SK-N-SH (cell line): ENCODE data around the gene GPAT2. TPM values are rescaled to one million over a fixed set of nuclear protein-coding genes. Genes with fewer than 3 reads are reported as not detected.
A peak's percentile ranks its signal among the peaks of the same experiment; 100 is the strongest.
"Not testable (repeated sequence)": the region's sequence is repeated elsewhere in the genome, so short reads cannot be mapped to it uniquely, and the experiment has no call there.

Source experiments
- CTCF ChIA-PET: fragments of 300-600, 350-600 bp; formaldehyde crosslinking; extraction: SDS; loops from one replicate; lab custom pipeline; 2021; lab: Yijun Ruan, JAX
- POLR2A ChIA-PET: fragments of 350-600 bp; sonication (Branson Sonifier 250); formaldehyde crosslinking; extraction: SDS; loops from one replicate; lab custom pipeline; 2020; ENCODE audit warnings: antibody characterized with exemption, inconsistent platforms; lab: Yijun Ruan, JAX
- DNase-seq: peaks from one replicate; pipeline ENCODE4 v3.0.0; 2012
- H2AFZ ChIP-seq: fragments of 200-600 bp; sonication (generic); 2 replicates; pipeline ENCODE4 v1.8.1; 2016; ENCODE audit warnings: antibody characterized with exemption, mild to moderate bottlenecking, low read depth
- H3F3A ChIP-seq: fragments of 200-600 bp; sonication (generic); replicated peaks from 2 replicates; pipeline ENCODE3; 2016; ENCODE audit warnings: antibody characterized with exemption, mild to moderate bottlenecking; ENCODE audit not compliant: insufficient read depth
- H3K27ac ChIP-seq, 2 experiments: fragments of 200-500 bp in 1 of 2; fragments of 200-600 bp in 1 of 2; sonication (Bioruptor generic) in 1 of 2; sonication (generic), shearing (Covaris generic) in 1 of 2; 2 replicates each; pipeline versions ENCODE4 v1.5.1 to v1.6.1; 2014 to 2016; ENCODE audit warnings: low read depth in 2 of 2, inconsistent platforms in 1 of 2, low read length in 1 of 2, mild to moderate bottlenecking in 1 of 2, mixed read lengths in 1 of 2
- H3K27me3 ChIP-seq: fragments of 200-600 bp; sonication (generic), shearing (Covaris generic); 2 replicates; pipeline ENCODE4 v1.6.1; 2016; ENCODE audit warnings: mixed run types; ENCODE audit not compliant: insufficient read depth
- H3K36me3 ChIP-seq, 2 experiments: fragments of 200-500 bp in 1 of 2; fragments of 200-600 bp in 1 of 2; sonication (Bioruptor generic) in 1 of 2; sonication (generic) in 1 of 2; replicated peaks in 1 of 2; 2 replicates each; pipeline versions ENCODE3 to v1.5.1; 2014 to 2016; ENCODE audit warnings: low read length in 1 of 2, mild to moderate bottlenecking in 1 of 2; ENCODE audit not compliant: insufficient read depth in 2 of 2, control insufficient read depth in 1 of 2
- H3K4me1 ChIP-seq, 2 experiments: fragments of 200-500 bp in 1 of 2; fragments of 200-600 bp in 1 of 2; sonication (Bioruptor generic) in 1 of 2; sonication (generic), shearing (Covaris generic) in 1 of 2; 2 replicates each; pipeline versions ENCODE4 v1.5.1 to v1.6.1; 2014 to 2016; ENCODE audit warnings: low read depth in 1 of 2, low read length in 1 of 2, mixed run types in 1 of 2; ENCODE audit not compliant: insufficient read depth in 2 of 2, control insufficient read depth in 1 of 2
- H3K4me2 ChIP-seq: fragments of 200-600 bp; sonication (generic), shearing (Covaris generic); 2 replicates; pipeline ENCODE4 v1.6.1; 2017; ENCODE audit warnings: mixed run types
- H3K4me3 ChIP-seq, 2 experiments: fragments of 200-500 bp in 1 of 2; fragments of 200-600 bp in 1 of 2; sonication (Bioruptor generic) in 1 of 2; sonication (generic), shearing (Covaris generic) in 1 of 2; 2 replicates each; pipeline versions ENCODE4 v1.5.1 to v1.8.1; 2014 to 2016; ENCODE audit warnings: low read depth in 2 of 2, inconsistent platforms in 1 of 2, low read length in 1 of 2, mild to moderate bottlenecking in 1 of 2, mixed read lengths in 1 of 2, moderate library complexity in 1 of 2
- H3K79me2 ChIP-seq: fragments of 200-600 bp; sonication (generic); 2 replicates; pipeline ENCODE4 v1.8.1; 2017; ENCODE audit warnings: mild to moderate bottlenecking; ENCODE audit not compliant: insufficient read depth
- H3K9ac ChIP-seq: fragments of 200-600 bp; sonication (generic); 2 replicates; pipeline ENCODE4 v1.6.1; 2017; ENCODE audit warnings: mixed run types
- H3K9me2 ChIP-seq: fragments of 200-600 bp; sonication (generic); 2 replicates; pipeline ENCODE4 v1.6.1; 2017; ENCODE audit warnings: mixed run types
- H3K9me3 ChIP-seq: fragments of 200-600 bp; sonication (generic); 2 replicates; pipeline ENCODE4 v1.6.1; 2017; ENCODE audit warnings: mixed run types, mild to moderate bottlenecking, moderate library complexity
- H4K20me1 ChIP-seq: fragments of 200-600 bp; sonication (generic); 2 replicates; pipeline ENCODE4 v1.6.1; 2017; ENCODE audit warnings: mild to moderate bottlenecking, mixed run types; ENCODE audit not compliant: insufficient read depth
- RAD21 ChIP-seq: IDR thresholded peaks from 2 replicates; pipeline ENCODE4 v1.6.1; 2012; ENCODE audit warnings: mild to moderate bottlenecking, low read length
- SMC3 ChIP-seq: IDR thresholded peaks from 2 replicates; pipeline ENCODE4 v1.6.1; 2012; ENCODE audit warnings: low read depth, low read length, improper control_type of control experiment
- WGBS: methylation state at CpG from one replicate; pipeline ENCODE4 v1.1.6; 2017; ENCODE audit warnings: low lambda C conversion rate; 5-methylcytosine and 5-hydroxymethylcytosine counted together
- polyA plus RNA-seq, 3 experiments: library from polyadenylated mRNA; depleted of rRNA; stranded (reverse); fragments of >200 nt; gene quantifications; 2 replicates each; pipeline ENCODE4 v1.2.3, GENCODE V29; 2012
- TF ChIP-seq, protein P1 (sequence below): fragments of 200-600 bp; sonication (generic); IDR thresholded peaks from 2 replicates; pipeline ENCODE4 v1.6.1; 2017; ENCODE audit warnings: antibody characterized with exemption, mild to moderate bottlenecking, moderate library complexity

Gene GPAT2
- polyA plus RNA-seq, 1 of the 3 experiments (the other 2 are of a cell fraction), result not detected

DNA sequence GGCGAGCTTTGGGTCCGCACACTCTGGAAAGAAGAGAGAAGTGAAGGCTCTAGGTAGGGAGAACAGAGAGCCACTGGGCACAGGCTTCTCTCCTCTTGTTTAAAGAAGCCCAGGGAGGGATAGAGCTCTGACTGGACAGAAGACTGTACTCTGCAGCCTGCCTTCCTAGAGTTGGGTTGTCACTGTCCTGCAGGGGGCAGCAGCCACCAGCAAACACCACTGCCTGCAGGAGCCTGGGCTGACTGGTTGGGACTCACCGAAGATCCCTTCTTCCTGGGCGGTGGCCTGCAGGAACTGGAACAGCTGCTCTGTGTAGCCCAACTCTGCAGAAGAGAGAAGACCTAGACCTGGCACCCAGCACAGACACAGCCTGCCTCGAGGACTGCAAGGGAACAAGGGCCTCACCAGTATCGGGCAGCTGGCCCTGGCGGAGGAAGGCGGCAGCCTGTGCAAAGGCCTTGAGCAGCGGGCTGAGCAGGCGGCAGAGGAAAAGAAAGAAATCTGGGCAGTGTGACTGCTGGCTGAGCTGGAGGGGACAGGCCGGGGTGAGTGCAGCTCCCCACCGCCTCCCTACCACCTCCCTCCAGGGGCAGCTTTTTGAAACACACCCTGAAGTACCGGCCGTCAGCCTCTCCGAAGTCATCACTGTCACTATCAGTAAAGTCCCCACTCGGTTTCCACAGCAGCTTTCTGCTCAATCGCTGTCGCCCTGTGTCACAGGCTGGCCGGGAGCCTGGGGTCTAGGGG, 11.8 kb downstream of the GPAT2 start:
- not testable (repeated sequence) for H2AFZ ChIP-seq
- DNase-seq, result peak; percentile 81

DNA sequence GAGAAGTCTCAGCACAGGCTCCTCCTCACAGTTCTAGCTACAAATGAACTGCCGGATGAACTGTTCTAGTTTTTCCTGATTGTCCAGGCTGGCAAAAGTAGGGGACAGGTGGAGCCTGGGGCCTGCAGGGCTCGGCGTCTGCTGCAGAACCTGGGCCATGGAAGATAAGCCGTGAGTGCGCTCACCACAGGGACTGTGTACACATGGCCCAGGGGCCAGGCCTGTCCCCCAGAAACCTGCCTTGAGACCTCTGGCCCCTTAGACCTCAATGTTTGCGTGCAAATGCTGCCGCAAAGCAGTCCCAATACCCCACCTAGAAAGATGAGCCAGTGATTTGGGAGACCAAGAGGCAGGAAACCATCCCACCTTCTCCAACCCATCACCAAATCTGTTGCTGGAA, 12.6 kb downstream of the GPAT2 start:
- H3K27ac ChIP-seq, H3K9me3 ChIP-seq, H4K20me1 ChIP-seq, H3K9me2 ChIP-seq, H3K4me3 ChIP-seq, DNase-seq, H3K27me3 ChIP-seq, H3K4me1 ChIP-seq, H3K36me3 ChIP-seq, H3K9ac ChIP-seq, H2AFZ ChIP-seq, H3F3A ChIP-seq, H3K79me2 ChIP-seq, H3K4me2 ChIP-seq: not testable (repeated sequence)
- ChIA-PET CTCF (interaction anchor here (0.5 to 5.2 kb wide), 45 partner anchors 9 to 487 kb away, joined by 3 to 84 read pairs (median 5); partner anchors contain the start of gene ASTL), POLR2A (interaction anchor here (1.0 to 1.2 kb wide), 2 partner anchors 152 to 186 kb away, joined by 4 to 5 read pairs; partner anchors contain the start of gene STARD7)
- WGBS, result 82% methylated on average over 2 of the region's 7 CpGs

More for the DNA sequence above, 11.8 kb downstream of the GPAT2 start:
- H3K79me2 ChIP-seq, H3K4me3 ChIP-seq, H3K4me2 ChIP-seq, H3K4me1 ChIP-seq, H3K9me2 ChIP-seq, H3K9me3 ChIP-seq, H3F3A ChIP-seq, H3K9ac ChIP-seq, H3K27ac ChIP-seq, H4K20me1 ChIP-seq, H3K36me3 ChIP-seq, H3K27me3 ChIP-seq: not testable (repeated sequence)
- ChIA-PET POLR2A (interaction anchor here (1.0 to 1.2 kb wide), 2 partner anchors 152 to 186 kb away, joined by 4 to 5 read pairs; partner anchors contain the start of gene STARD7), CTCF (interaction anchor here (0.5 to 5.2 kb wide), 45 partner anchors 9 to 487 kb away, joined by 3 to 84 read pairs (median 5); partner anchors contain the start of gene ASTL)
- TF ChIP-seq, protein P1, sequence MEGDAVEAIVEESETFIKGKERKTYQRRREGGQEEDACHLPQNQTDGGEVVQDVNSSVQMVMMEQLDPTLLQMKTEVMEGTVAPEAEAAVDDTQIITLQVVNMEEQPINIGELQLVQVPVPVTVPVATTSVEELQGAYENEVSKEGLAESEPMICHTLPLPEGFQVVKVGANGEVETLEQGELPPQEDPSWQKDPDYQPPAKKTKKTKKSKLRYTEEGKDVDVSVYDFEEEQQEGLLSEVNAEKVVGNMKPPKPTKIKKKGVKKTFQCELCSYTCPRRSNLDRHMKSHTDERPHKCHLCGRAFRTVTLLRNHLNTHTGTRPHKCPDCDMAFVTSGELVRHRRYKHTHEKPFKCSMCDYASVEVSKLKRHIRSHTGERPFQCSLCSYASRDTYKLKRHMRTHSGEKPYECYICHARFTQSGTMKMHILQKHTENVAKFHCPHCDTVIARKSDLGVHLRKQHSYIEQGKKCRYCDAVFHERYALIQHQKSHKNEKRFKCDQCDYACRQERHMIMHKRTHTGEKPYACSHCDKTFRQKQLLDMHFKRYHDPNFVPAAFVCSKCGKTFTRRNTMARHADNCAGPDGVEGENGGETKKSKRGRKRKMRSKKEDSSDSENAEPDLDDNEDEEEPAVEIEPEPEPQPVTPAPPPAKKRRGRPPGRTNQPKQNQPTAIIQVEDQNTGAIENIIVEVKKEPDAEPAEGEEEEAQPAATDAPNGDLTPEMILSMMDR, result peak; percentile 81
- peak; percentile 81 for TF ChIP-seq RAD21
- TF ChIP-seq SMC3, result peak; percentile 81
- WGBS, result 50% methylated on average over 8 of the region's 19 CpGs

DNA sequence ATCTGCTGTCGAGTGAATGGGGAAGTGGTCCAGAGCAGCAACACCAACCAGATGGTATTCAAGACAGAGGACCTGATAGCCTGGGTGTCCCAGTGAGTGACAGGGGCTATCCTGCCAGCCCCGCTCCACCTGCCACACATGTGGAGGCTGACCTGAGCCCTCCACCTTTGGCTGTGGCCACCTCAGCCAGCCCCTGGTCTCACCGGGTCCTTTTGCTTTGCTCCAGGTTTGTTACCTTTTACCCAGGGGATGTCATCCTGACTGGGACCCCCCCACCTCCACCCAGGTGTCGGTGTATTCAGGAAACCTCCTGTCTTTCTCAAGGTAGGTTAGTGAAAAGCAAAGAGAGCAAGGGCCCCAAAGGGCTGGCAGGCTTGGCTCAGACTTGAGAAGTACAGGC, 13.6 kb downstream of the GPAT2 start:
- H3K4me2 ChIP-seq, H3K79me2 ChIP-seq, DNase-seq, H2AFZ ChIP-seq, POLR2A ChIA-PET, H3K9me3 ChIP-seq, H4K20me1 ChIP-seq, H3K4me1 ChIP-seq, H3K9me2 ChIP-seq, H3K27ac ChIP-seq, H3K27me3 ChIP-seq, H3F3A ChIP-seq, H3K4me3 ChIP-seq, H3K9ac ChIP-seq, H3K36me3 ChIP-seq: not testable (repeated sequence)
- CTCF ChIA-PET, result interaction anchor here (5.2 kb wide), 2 partner anchors 97 to 153 kb away, joined by 52 to 84 read pairs; no protein-coding TSS in a partner anchor
- 47% methylated on average over 2 of the region's 4 CpGs for WGBS

DNA sequence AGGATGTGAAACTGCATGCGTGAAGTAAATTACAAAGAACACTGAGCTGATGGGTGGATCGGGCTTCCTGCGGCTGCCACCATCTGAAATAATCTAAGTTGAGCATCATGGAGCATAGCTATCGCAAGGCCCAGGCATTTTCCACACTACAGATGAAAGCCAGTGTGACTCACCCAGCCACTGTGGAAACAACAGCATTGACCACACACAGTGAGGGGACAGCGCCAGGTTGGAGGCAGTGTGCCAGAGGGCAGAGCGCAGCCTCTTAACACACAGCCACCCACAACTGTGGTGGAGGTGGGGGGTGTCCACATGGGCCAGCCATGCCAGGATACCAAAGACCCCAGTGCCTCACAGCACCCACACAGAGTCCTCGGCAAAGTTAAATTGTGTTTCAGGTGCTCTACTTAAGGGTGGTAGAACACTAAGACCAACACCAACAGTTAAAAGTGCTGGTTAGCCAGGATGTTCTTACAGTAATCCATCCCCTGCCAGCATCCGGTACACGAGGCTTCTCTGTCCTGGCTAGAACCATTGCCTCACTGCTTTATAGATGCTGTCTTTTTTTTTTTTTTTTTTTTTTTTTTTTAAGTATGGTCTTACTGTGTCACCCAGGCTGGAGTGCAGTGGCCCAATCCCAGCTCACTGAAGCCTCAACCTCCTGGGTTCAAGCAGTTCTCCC, 14.7 kb downstream of the GPAT2 start:
- H3K9me2 ChIP-seq, H3K27me3 ChIP-seq, CTCF ChIA-PET, DNase-seq, H3K36me3 ChIP-seq, H3K79me2 ChIP-seq, H4K20me1 ChIP-seq, H3K9ac ChIP-seq, H3K9me3 ChIP-seq, H3K27ac ChIP-seq, H3K4me3 ChIP-seq, H3F3A ChIP-seq, H3K4me2 ChIP-seq, H3K4me1 ChIP-seq, H2AFZ ChIP-seq: not testable (repeated sequence)
- 94% methylated on average over 4 of the region's 9 CpGs for WGBS
- POLR2A ChIA-PET, result interaction anchor here (0.6 kb wide), 1 partner anchor 132 kb away, joined by 4 read pairs; no protein-coding TSS in a partner anchor

DNA sequence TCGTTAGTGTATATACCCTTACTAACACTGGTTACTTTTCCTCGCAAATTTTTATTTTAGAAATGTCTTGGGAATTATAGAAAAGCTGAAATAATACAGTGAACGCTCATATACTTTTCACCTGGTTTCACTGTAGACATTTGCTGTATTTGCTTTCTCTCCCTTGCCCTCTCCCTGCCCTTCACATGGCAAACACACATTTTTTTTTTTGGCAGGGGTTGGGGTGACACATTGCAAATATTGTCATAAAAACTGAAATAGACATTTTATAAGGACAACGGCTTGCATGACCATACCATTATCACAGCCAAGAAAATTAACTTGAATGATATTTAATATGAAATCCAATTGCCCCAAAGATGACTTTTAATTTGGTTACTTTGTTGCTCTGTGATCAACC, 18.4 kb downstream of the GPAT2 start:
- H3K9ac ChIP-seq, POLR2A ChIA-PET, H3K79me2 ChIP-seq, H2AFZ ChIP-seq, H3F3A ChIP-seq, H3K9me3 ChIP-seq, CTCF ChIA-PET, H4K20me1 ChIP-seq, H3K9me2 ChIP-seq, H3K4me3 ChIP-seq, H3K4me2 ChIP-seq, H3K4me1 ChIP-seq, H3K27ac ChIP-seq, H3K36me3 ChIP-seq, H3K27me3 ChIP-seq, DNase-seq: not testable (repeated sequence)
- WGBS, result 80% methylated on average over 4 of the region's 4 CpGs
